Stimulated activated CD8-positive, alpha-beta memory T cell treated with anti-CD3 and anti-CD28 coated beads, Interleukin-7, amount 100 ng/mL, for 48 hours (primary cell): Measurements from ENCODE around the gene SLC28A3.

Source experiments
- DNase-seq, 2 donors: peaks; one replicate each; pipeline ENCODE4 v3.0.0-alpha.2; 2020; ENCODE audit warnings: low read depth in 1 of 2; ENCODE audit errors: extremely low read depth in 1 of 2

The SLC28A3 gene

GRCh38 chr9:84301851-84302250, 38.7 kb downstream of the SLC28A3 start:
- no peak for DNase-seq

GRCh38 chr9:84300271-84300670, 40.3 kb downstream of the SLC28A3 start:
- no peak for DNase-seq

- no peak for DNase-seq
These were observed 43.3 kb downstream of the SLC28A3 start for GRCh38 chr9:84297162-84297821.

GRCh38 chr9:84296146-84296843, 44.3 kb downstream of the SLC28A3 start:
- peak; percentile 16 to 57 for DNase-seq

- DNase-seq = no peak
These were observed 46.2 kb downstream of the SLC28A3 start for GRCh38 chr9:84294241-84294950.

- DNase-seq = no peak
These were observed 47.4 kb downstream of the SLC28A3 start for GRCh38 chr9:84293001-84293798.

GRCh38 chr9:84285381-84285780, 55.2 kb downstream of the SLC28A3 start:
- no peak for DNase-seq

GRCh38 chr9:84283946-84284345, 56.6 kb downstream of the SLC28A3 start:
- DNase-seq = no peak

- DNase-seq = no peak
These were observed 62.4 kb downstream of the SLC28A3 start for GRCh38 chr9:84278130-84278529.

- no peak for DNase-seq
These were observed 62.9 kb downstream of the SLC28A3 start for GRCh38 chr9:84277646-84278045.

- no peak for DNase-seq
These were observed 63.8 kb downstream of the SLC28A3 start for GRCh38 chr9:84276741-84277140.

GRCh38 chr9:84271921-84272556, 68.5 kb downstream of the SLC28A3 start:
- DNase-seq = no peak

- peak in 1 of 2 donors; percentile 34 for DNase-seq
These were observed 69.0 kb downstream of the SLC28A3 start for GRCh38 chr9:84271531-84271900.

GRCh38 chr9:84270847-84271530, 69.6 kb downstream of the SLC28A3 start:
- no peak for DNase-seq

GRCh38 chr9:84266087-84266561, 74.4 kb downstream of the SLC28A3 start:
- no peak for DNase-seq

GRCh38 chr9:84264307-84265029, 76.1 kb downstream of the SLC28A3 start:
- no peak for DNase-seq

GRCh38 chr9:84261070-84261746, 79.3 kb downstream of the SLC28A3 start:
- peak; percentile 8 to 32 for DNase-seq

GRCh38 chr9:84258371-84258770, 82.2 kb downstream of the SLC28A3 start:
- no peak for DNase-seq

GRCh38 chr9:84255696-84256095, 84.9 kb downstream of the SLC28A3 start:
- DNase-seq = no peak
